CD4-positive, alpha-beta T cell (primary cell): ENCODE results near the gene FERMT2. TPM values are rescaled to one million over a fixed set of nuclear protein-coding genes. Genes with fewer than 3 reads are reported as not detected.
"Not testable (repeated sequence)": the region's sequence is repeated elsewhere in the genome, so short reads cannot be mapped to it uniquely, and the experiment has no call there.

Experiments
- ATAC-seq: fragments of 200-7000 bp; cut with Tn5 transposase; one replicate; pipeline ENCODE4 v1.10.0; 2022; ENCODE audit warnings: mild to moderate bottlenecking; ENCODE audit not compliant: poor library complexity
- CTCF ChIA-PET: fragments of 350-600 bp; sonication (Branson Sonifier 250); formaldehyde crosslinking; loops from one replicate; lab custom pipeline; 2021; ENCODE audit warnings: antibody characterized with exemption, inconsistent platforms; lab: Charles Lee
- POLR2A ChIA-PET: fragments of 350-600 bp; sonication (Branson Sonifier 250); formaldehyde crosslinking; loops from one replicate; lab custom pipeline; 2021; ENCODE audit warnings: antibody characterized with exemption, inconsistent platforms; lab: Charles Lee
- DNase-seq, 14 experiments: peaks; one replicate each; pipeline ENCODE4 v3.0.0-alpha.2; 2013 to 2020; ENCODE audit warnings: mixed read lengths in 2 of 14
- H3K27ac ChIP-seq, 2 donors: one replicate each; pipeline versions ENCODE4 v1.5.1 to v1.7.0; 2013; ENCODE audit warnings: low read length in 2 of 2, low read depth in 1 of 2, mild to moderate bottlenecking in 1 of 2
- H3K27me3 ChIP-seq, 2 experiments: 1 replicate in 1 of 2; 2 replicates in 1 of 2; pipeline versions ENCODE4 v1.6.1 to v1.7.0; 2013; ENCODE audit warnings: low read length in 2 of 2, control low read depth in 1 of 2, mild to moderate bottlenecking in 1 of 2, moderate library complexity in 1 of 2; ENCODE audit not compliant: insufficient read depth in 2 of 2, control insufficient read depth in 1 of 2
- H3K36me3 ChIP-seq: one replicate; pipeline ENCODE4 v1.6.1; 2013; ENCODE audit warnings: low read length, control low read depth; ENCODE audit not compliant: insufficient read depth
- H3K4me1 ChIP-seq: one replicate; pipeline ENCODE4 v1.6.1; 2013; ENCODE audit warnings: low read length, control low read depth; ENCODE audit not compliant: insufficient read depth
- H3K4me3 ChIP-seq: one replicate; pipeline ENCODE4 v1.5.1; 2013; ENCODE audit warnings: mild to moderate bottlenecking, low read length, moderate library complexity
- H3K9me3 ChIP-seq, 2 experiments: 1 replicate in 1 of 2; 2 replicates in 1 of 2; pipeline versions ENCODE4 v1.6.1 to v1.7.0; 2013; ENCODE audit warnings: low read length in 2 of 2, mild to moderate bottlenecking in 2 of 2, control low read depth in 1 of 2, moderate library complexity in 1 of 2; ENCODE audit not compliant: control insufficient read depth in 1 of 2, insufficient read depth in 1 of 2
- H3K27ac Mint-ChIP-seq: one replicate; pipeline ENCODE4 v1.8.0; 2020; ENCODE audit warnings: mixed read lengths
- H3K27me3 Mint-ChIP-seq: one replicate; pipeline ENCODE4 v1.8.0; 2021; ENCODE audit warnings: mixed read lengths
- H3K36me3 Mint-ChIP-seq: one replicate; pipeline ENCODE4 v1.8.0; 2021; ENCODE audit warnings: low read depth, mixed read lengths
- H3K4me1 Mint-ChIP-seq: one replicate; pipeline ENCODE4 v1.8.0; 2021; ENCODE audit warnings: low read depth, mixed read lengths
- H3K4me3 Mint-ChIP-seq: one replicate; pipeline ENCODE4 v1.8.0; 2020; ENCODE audit warnings: mild to moderate bottlenecking, mixed read lengths
- H3K9me3 Mint-ChIP-seq: one replicate; pipeline ENCODE4 v1.8.0; 2020; ENCODE audit warnings: mixed read lengths
- intact Hi-C, 2 experiments: fragments of 100-400 bp; cut with DNase I in 1 of 2; cut with micrococcal nuclease in 1 of 2; formaldehyde crosslinking; loops; one replicate each; pipeline versions ENCODE4 v1.15.1 to v1.9.0; 2023 to 2025; cut with DNase I, micrococcal nuclease
- total RNA-seq, 174 experiments: library from RNA in 2 of 174; stranded (reverse) in 2 of 174; gene quantifications; one replicate each; pipeline ENCODE4 v1.2.3 and lab custom pipeline; 2021 to 2026
- TF ChIP-seq, protein P1 (sequence below): fragments of 200-600 bp; IDR thresholded peaks from one replicate; pipeline ENCODE4 v1.8.0; 2022; ENCODE audit warnings: antibody characterized with exemption, mild to moderate bottlenecking

The FERMT2 gene
- total RNA-seq, 2 experiments from 2014 or later: 0.44 to 0.61 TPM

- TF ChIP-seq, protein P1, sequence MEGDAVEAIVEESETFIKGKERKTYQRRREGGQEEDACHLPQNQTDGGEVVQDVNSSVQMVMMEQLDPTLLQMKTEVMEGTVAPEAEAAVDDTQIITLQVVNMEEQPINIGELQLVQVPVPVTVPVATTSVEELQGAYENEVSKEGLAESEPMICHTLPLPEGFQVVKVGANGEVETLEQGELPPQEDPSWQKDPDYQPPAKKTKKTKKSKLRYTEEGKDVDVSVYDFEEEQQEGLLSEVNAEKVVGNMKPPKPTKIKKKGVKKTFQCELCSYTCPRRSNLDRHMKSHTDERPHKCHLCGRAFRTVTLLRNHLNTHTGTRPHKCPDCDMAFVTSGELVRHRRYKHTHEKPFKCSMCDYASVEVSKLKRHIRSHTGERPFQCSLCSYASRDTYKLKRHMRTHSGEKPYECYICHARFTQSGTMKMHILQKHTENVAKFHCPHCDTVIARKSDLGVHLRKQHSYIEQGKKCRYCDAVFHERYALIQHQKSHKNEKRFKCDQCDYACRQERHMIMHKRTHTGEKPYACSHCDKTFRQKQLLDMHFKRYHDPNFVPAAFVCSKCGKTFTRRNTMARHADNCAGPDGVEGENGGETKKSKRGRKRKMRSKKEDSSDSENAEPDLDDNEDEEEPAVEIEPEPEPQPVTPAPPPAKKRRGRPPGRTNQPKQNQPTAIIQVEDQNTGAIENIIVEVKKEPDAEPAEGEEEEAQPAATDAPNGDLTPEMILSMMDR: no peak
- H3K9me3 Mint-ChIP-seq: no peaks in the 10 kb centered on the region
- H3K27ac ChIP-seq: no peak overlapping the region
- ChIA-PET CTCF (interaction anchor here (1.7 kb wide), 1 partner anchor 39 kb away, joined by 6 read pairs; no protein-coding TSS in a partner anchor), POLR2A (no interaction called here)
- no peak for ATAC-seq
- no peaks in the 10 kb centered on the region for H3K36me3 ChIP-seq
- no peaks in the 10 kb centered on the region for H3K36me3 Mint-ChIP-seq
- H3K27me3 Mint-ChIP-seq: no peaks in the 10 kb centered on the region
- no peak overlapping the region for H3K4me3 Mint-ChIP-seq
- intact Hi-C loops: no loop called here
- no peak overlapping the region for H3K27ac Mint-ChIP-seq
- H3K4me1 ChIP-seq: peaks cover 10% of the 10 kb centered on the region
- DNase-seq: no peak
- H3K9me3 ChIP-seq: no peaks in the 10 kb centered on the region
- H3K4me3 ChIP-seq: no peak overlapping the region
- no peaks in the 10 kb centered on the region for H3K27me3 ChIP-seq
- H3K4me1 Mint-ChIP-seq: peaks cover 27% of the 10 kb centered on the region
Observed at GRCh38 chr14:52922059-52922458, 28.8 kb downstream of the FERMT2 start.

- POLR2A ChIA-PET: interaction anchor here (0.6 kb wide), 1 partner anchor 15 kb away, joined by 3 read pairs; no protein-coding TSS in a partner anchor
- intact Hi-C loops: not testable (repeated sequence)
Observed at GRCh38 chr14:52920411-52920810, 30.4 kb downstream of the FERMT2 start.

GRCh38 chr14:52919971-52920370 is 30.9 kb downstream of the FERMT2 start:
- H3K27ac Mint-ChIP-seq: peak overlapping the region; percentile 94
- H3K27me3 Mint-ChIP-seq: no peaks in the 10 kb centered on the region
- H3K36me3 ChIP-seq: no peaks in the 10 kb centered on the region
- no peak overlapping the region for H3K4me3 Mint-ChIP-seq
- H3K4me1 ChIP-seq: peaks cover 10% of the 10 kb centered on the region
- ChIA-PET CTCF (interaction anchor here (1.1 kb wide), 1 partner anchor 18 kb away, joined by 3 read pairs; no protein-coding TSS in a partner anchor), POLR2A (no interaction called here)
- peaks cover 35% of the 10 kb centered on the region for H3K4me1 Mint-ChIP-seq
- H3K4me3 ChIP-seq: no peak overlapping the region
- H3K9me3 ChIP-seq: no peaks in the 10 kb centered on the region
- DNase-seq: no peak
- H3K36me3 Mint-ChIP-seq: no peaks in the 10 kb centered on the region
- H3K9me3 Mint-ChIP-seq: no peaks in the 10 kb centered on the region
- ATAC-seq: no peak
- no peaks in the 10 kb centered on the region for H3K27me3 ChIP-seq
- intact Hi-C loops: loop anchor here (2.0 to 5.0 kb wide), 2 partner anchors 31 to 32 kb away; partner anchors contain the start of gene FERMT2 (in 2 of the 2)
- TF ChIP-seq, protein P1: no peak
- peak overlapping the region in 1 of 2 donors; percentile 76 for H3K27ac ChIP-seq

More at GRCh38 chr14:52920411-52920810, 30.4 kb downstream of the FERMT2 start:
- H3K27me3 ChIP-seq, H3K36me3 Mint-ChIP-seq, DNase-seq, H3K27me3 Mint-ChIP-seq, H3K9me3 ChIP-seq, H3K27ac ChIP-seq, H3K4me3 ChIP-seq, H3K4me3 Mint-ChIP-seq, H3K9me3 Mint-ChIP-seq, H3K27ac Mint-ChIP-seq, ATAC-seq, H3K36me3 ChIP-seq: not testable (repeated sequence)
- peaks cover 35% of the 10 kb centered on the region for H3K4me1 Mint-ChIP-seq
- CTCF ChIA-PET: interaction anchor here (1.1 kb wide), 1 partner anchor 18 kb away, joined by 3 read pairs; no protein-coding TSS in a partner anchor
- H3K4me1 ChIP-seq: peaks cover 10% of the 10 kb centered on the region
